A549 treated with DMSO at 1 μM for 4 hours (cell line): ENCODE data around the gene C2orf68. TPM values are rescaled to one million over a fixed set of nuclear protein-coding genes. Genes with fewer than 3 reads are reported as not detected.

ENCODE experiments used
- total RNA-seq: library from RNA; stranded (reverse); fragments of 200-300 nt; extraction: Qiagen RNA extraction; gene quantifications from 5 replicates; pipeline ENCODE4 v1.2.3, GENCODE V29; 2022; ENCODE audit warnings: low read depth

C2orf68 gene, protein sequence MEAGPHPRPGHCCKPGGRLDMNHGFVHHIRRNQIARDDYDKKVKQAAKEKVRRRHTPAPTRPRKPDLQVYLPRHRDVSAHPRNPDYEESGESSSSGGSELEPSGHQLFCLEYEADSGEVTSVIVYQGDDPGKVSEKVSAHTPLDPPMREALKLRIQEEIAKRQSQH
- 16.8 to 28.0 TPM (median 26.6 TPM) in 5 replicates for total RNA-seq

GRCh38 chr2:85611705-85612587, at the start of gene C2orf68:
TSS of gene C2orf68 (minus strand) at chr2:85612066. CDS start at chr2:85611984, 82 bp downstream.

GRCh38 chr2:85602476-85603234, 9.2 kb downstream of the C2orf68 start, which contains the start of gene TMEM150A:
TSS of gene TMEM150A (minus strand) at chr2:85602698. CDS start at chr2:85601948, 750 bp downstream.

GRCh38 chr2:85595301-85596025, 16.4 kb downstream of the C2orf68 start, which contains the start of gene RNF181:
TSS of gene RNF181 (plus strand) at chr2:85595745. CDS start at chr2:85595764, 19 bp downstream.

GRCh38 chr2:85584354-85584856, 27.5 kb downstream of the C2orf68 start, which contains the start of gene VAMP5:
TSS of gene VAMP5 (plus strand) at chr2:85584431. CDS start at chr2:85584491, 60 bp downstream.

GRCh38 chr2:85577386-85578242, 34.3 kb downstream of the C2orf68 start, which contains the start of gene VAMP8:
TSS of gene VAMP8 (plus strand) at chr2:85577586. CDS start at chr2:85577647, 61 bp downstream.

DNA sequence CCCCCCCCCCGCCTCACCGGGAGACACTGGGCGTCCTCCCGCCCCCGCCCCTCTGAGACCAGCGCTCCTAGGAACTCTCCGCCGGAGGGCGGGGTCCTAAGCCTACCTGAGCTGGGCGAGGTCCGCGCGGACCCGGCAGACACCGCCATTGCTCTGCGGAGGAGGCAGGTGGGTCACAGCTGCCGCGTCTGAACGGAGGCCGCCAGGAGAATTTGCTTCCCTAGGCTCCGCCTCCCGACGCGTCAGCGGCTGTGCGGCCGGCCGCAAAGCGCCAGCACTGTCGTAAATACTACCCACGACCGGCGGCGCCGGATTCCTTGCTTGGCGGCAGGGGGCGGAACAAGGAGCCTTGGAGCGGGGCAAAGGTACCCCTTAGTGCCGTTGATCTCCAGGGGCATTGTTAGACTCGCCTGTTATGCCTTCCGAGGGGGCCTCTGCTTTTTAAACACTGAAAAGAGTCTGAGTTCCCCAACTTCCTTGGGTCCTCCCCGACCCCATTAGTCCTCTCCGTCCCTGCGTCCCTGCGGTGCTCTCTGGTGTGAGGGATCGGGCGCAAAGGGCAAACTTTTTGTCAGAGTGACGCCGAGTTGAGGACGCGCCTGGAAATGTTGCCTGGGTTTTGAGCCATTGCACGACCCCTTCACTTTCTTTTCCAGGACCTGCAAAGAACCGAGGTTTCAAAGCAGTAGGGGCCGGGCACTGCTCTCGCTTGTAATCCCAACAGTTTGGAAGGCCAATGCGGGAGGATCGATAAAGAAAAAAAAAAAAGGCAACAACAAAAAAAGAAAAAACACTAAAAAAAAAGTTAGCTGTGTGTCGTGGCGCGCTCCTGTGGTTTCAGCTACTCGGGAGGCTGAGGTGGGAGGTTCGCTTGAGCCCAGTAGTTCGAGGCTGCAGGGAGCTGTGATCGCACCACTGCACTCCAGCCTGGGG, 50.3 kb downstream of the C2orf68 start, which contains the start of gene GGCX:
Gene GGCX, minus strand, starts transcription at position 214 of the 933 bp plus-strand sequence. Its CDS starts 65 bp downstream, at position 149.

Other genes starting within 250 kb of the C2orf68 start
- gene CAPG, start 201.7 kb downstream of the C2orf68 start, total RNA-seq: 87.2 to 106 TPM (median 91.7 TPM) in 5 replicates
- 0.60 to 1.2 TPM (median 0.83 TPM) in 5 replicates for gene SH2D6, start 193.4 kb downstream of the C2orf68 start, total RNA-seq
- gene MAT2A, start 72.9 kb downstream of the C2orf68 start, total RNA-seq: 446 to 524 TPM (median 495 TPM) in 5 replicates
- gene GGCX, start 50.6 kb downstream of the C2orf68 start, total RNA-seq: 39.4 to 45.2 TPM (median 45.0 TPM) in 5 replicates
- 12.9 to 20.2 TPM (median 16.3 TPM) in 5 replicates for gene VAMP8, start 34.5 kb downstream of the C2orf68 start, total RNA-seq
- 0.15 TPM in 1 of 5 replicates, not detected in the others for gene VAMP5, start 27.6 kb downstream of the C2orf68 start, total RNA-seq
- gene RNF181, start 16.3 kb downstream of the C2orf68 start, total RNA-seq: 182 to 196 TPM (median 191 TPM) in 5 replicates
- gene TMEM150A, start 9.4 kb downstream of the C2orf68 start, total RNA-seq: 9.3 to 13.0 TPM (median 12.3 TPM) in 5 replicates
- 67.9 to 77.8 TPM (median 71.8 TPM) in 5 replicates for gene USP39, start 4.1 kb upstream of the C2orf68 start, total RNA-seq
- gene SFTPB, start 56.1 kb upstream of the C2orf68 start, total RNA-seq: 0.07 to 0.28 TPM (median 0.16 TPM) in 4 of 5 replicates, not detected in the other
- 0.54 TPM in 1 of 5 replicates, not detected in the others for gene GNLY, start 82.3 kb upstream of the C2orf68 start, total RNA-seq
- gene ATOH8, start 141.9 kb upstream of the C2orf68 start, total RNA-seq: 3.6 to 7.1 TPM (median 4.5 TPM) in 5 replicates